GM04503 (cell line): ENCODE measurements around the gene BGN.

Experiments used
- DNase-seq: peaks from one replicate; pipeline ENCODE4 v3.0.0-alpha.2; 2012; ENCODE audit warnings: low read depth

BGN gene

DNA sequence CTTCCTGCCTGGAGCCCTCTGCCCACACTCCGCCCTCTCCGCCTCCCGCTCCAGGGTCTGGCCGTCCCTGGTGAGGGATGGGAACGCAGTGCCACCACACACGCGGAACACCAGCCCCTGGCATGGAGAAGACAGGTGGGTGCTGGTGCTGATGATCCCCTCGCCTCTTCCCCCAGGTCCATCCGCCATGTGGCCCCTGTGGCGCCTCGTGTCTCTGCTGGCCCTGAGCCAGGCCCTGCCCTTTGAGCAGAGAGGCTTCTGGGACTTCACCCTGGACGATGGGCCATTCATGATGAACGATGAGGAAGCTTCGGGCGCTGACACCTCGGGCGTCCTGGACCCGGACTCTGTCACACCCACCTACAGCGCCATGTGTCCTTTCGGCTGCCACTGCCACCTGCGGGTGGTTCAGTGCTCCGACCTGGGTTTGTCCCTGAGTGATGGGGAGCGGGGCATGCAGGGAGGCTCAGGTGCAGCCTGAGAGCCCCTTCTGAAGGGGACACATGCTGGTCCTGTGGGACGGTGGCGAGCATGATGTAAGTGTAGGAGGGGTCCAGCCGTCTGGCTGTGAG is 9.8 kb downstream of the BGN start:
- DNase-seq = no peak

DNA sequence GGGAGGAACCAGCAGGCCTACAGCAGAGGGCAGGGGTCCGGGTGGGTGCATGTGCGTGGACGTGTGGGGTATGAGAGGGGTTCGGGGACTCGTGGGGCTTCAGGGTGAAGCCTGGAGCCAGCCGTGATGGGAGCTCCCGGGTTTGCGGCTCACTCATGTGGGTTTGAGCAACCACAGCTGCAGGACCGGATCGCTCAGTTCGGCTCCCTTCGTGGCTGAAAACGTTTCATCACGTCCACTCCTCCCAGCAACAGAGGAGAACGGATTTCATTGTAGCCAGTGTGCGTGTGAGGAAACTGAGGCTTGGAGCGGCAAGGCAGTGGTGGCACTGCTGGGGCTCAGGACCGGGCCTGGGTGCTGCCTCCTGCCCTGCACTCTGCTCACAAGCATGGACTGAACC is 10.6 kb downstream of the BGN start:
- DNase-seq = no peak

DNA sequence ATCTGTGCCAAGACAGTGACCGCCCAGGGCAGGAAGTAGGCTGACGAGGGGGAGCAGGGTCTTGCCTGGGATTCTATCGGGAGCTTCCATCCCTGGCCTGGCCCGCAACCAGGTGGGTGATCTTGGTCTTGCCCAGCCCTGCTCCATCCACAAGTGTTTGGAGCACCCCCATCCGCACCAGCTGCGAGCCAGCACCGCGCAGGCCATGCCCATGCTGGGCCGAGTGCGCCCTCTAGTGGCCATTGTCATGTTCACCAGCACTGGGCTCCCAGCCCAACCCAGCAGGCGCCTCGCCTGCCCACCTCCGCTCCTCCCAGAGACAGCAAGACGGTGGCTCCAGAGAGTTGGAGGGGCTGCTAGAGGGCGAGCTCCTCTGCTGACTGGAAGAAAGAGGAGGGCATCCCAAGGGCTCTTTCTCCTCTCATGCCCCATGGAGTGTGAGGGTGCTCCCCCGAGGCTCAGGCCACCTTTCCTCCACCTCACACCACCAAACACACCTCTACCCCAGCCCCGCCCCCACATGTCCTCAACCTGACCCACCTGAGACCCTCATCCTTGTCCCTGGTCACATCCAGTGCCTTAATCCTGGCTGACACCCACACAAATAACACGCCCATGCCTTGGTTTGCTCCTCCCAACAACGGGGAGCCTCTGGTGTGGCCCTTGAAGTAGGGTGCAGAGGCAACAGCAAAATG is 12.9 kb downstream of the BGN start:
- no peak for DNase-seq

DNA sequence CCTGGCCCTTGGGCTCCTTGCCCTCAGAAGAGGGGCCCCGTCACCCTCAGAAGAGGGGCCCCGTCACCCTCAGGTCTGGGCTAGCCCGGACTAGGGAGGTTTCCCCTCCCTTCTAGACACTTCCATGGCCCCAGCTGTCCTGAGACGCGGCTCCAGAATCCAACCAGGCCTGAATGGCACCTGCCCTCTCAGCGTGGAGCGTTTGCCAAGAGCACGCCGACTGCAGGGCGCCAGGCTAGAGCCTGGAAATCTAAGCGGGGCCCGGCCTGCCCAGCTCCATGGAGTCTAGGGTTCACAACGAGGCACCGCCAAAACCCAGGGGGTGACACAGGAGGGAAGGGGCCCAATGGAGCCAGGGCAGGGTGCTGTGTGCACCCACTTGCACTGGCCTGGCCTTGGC is 14.8 kb downstream of the BGN start:
- DNase-seq = no peak

DNA sequence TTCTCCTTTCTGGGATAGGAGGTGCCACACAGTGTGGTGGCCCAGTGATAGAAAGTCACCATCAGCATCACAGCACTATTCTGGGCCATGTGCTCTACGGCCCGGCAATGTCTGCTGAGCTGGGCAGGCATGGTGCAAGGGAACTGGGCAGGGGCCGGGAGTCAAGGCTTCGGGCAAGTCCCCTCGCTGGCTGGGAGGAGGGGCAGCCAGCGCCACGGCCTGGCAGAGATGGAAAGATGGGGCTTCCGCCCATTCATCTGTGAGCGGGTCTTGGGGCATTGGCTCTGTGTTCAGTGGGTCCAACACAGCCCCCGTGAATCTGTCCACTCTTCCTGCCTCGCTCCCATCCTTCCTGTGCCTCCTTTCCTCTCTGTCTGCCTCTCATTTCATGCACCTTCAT is 15.6 kb downstream of the BGN start:
- DNase-seq = no peak

DNA sequence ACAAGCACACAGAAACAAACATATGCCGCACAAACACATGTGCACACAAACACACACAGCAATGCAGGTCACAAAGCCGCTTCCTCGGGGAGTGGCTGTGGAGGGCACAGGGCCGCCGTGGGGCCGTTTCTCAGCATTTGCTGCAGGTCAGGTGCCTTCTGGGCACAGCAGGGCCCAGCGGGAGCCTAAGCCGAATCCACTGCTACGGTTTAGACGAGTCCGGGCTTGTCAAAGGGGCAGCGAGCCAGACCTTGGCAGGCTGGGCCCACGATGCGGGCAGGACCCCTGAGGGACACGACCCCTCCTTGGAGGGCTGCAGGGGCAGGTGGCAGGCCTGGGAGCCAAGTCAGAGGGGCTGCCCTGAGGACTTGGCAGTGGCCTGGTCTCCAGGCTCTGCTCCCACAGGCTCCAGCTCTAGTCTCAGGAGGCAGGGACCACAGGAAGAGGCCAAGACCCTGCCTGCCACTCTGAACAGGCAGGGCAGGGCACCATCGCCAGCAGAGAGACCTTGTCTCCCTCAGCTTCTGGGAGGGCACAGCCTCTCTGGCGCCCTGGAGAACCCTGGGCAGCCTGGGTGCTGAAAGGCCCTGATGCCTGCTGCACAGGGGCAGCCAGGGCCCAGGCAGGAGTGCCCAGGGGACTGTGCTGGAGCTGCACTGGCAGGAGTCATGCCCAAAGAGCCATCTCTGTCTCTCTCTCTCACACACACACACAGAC is 17.2 kb downstream of the BGN start:
- DNase-seq = no peak

DNA sequence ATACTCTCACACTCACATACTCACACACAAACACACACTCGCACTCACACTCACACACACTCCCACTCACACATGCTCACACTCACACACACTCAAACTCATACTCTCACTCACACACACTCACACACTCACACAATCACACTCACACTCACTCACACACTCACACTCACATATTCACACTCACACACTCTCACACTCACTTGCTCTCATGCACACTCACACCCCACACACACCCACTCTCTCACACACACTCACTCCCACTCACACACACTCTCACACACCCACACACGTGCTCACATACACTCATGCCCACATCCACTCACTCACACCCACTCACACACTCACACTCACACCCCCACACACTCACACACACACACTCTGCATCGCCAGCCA is 17.7 kb downstream of the BGN start:
- no peak for DNase-seq

DNA sequence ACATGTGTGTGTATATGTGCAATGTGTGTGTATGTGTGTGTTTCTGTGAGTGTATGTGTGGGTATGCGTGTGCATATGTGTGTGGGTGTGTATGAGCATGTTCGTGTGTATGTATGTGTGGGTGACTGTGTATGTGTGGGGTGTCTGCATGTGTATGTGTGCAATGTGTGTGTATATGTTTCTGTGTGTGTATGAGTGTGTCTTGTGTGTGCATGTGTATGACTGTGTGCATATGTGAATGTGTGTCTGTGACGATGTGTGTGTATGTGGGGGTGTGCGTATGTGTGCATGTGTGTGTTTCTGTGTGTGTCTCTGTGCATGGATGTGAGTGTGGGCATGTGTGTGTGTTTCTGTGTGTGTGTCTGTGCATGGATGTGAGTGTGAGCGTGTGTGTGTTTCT is 18.5 kb downstream of the BGN start:
- DNase-seq = no peak

DNA sequence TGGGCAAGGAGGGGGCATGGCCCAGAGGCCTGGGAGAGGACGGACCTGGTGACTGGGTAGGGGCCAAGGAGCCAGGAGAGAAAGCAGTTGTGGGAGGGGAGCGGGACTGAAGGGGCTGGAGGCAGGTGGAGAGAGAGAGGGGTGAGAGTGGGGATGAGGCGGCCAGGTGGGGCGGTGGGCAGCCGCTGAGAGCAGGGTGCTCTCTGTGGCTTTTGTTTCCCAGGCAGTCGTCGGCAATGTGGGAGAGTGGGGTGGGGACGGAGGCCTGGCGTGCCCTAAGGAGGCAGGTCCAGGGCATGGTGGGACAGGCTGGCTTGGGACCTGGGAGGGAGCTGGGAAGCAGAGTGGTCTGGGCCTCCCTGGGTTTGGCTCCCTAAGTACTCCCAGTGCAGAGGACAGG is 19.5 kb downstream of the BGN start:
- no peak for DNase-seq

DNA sequence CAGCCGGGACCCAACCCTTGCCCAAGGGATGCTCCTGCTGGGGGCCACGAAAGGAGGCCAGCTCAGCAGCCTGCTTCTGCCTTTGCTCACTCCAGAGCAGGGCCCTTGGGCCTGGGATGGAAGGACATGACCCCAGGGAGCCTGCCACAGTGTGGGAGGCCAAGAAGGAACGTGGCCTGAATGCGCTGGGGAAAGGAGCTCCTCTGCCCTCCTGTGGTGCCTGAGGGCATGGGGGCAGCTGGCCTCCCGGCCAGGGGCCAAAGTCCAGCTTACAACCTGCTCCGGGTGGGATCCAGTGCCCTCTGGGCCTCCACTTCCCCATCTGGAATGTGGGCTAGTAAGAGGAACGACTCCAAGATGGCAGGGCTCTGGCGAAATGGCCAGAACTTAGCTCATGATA is 20.7 kb downstream of the BGN start:
- DNase-seq = no peak

DNA sequence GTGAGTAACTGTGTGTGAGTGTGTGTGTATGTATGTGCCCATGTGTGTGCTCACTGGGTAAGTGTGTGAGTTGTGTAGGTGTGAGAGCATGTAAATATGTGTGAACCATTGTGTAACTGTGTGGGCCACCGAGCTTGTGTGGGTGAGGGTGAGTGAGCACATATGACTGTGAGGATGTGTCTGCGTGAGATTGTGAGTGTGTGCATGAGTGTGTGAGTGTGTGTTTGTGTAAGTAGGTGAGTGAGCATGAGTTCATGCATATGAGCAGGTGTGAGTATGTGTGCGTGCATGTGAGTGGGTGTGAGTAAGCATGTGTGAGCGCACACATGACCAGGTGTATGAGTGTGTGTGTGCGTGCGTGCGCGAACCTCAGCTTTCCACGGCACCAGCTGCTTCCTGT is 21.3 kb downstream of the BGN start:
- DNase-seq = no peak

DNA sequence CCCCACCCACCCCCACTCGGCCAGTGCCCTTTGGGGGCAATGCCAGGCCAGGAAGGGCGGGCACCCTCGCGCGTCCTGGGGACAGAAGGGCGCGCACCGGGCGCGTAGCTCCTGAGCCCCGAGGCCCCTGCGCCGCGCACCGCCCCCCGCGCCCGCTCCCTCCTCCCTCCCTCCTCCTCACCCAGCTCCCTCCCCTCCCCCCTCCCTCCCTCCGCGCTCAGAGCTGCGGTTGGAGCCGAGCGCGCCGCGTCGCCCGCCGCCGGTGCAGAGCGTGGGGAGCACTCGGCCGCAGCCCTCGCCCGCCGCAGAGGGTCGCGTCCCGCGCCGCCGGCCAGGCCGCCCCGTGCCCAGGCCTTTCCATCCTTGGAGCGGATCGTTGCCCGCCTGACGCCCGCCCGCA is 22.6 kb downstream of the BGN start, which contains the start of gene ATP2B3:
TSS of gene ATP2B3 (plus strand) at position 220 of the 400 bp plus-strand sequence. CDS start 18,606 bp downstream, outside the sequence.
- no peak for DNase-seq

DNA sequence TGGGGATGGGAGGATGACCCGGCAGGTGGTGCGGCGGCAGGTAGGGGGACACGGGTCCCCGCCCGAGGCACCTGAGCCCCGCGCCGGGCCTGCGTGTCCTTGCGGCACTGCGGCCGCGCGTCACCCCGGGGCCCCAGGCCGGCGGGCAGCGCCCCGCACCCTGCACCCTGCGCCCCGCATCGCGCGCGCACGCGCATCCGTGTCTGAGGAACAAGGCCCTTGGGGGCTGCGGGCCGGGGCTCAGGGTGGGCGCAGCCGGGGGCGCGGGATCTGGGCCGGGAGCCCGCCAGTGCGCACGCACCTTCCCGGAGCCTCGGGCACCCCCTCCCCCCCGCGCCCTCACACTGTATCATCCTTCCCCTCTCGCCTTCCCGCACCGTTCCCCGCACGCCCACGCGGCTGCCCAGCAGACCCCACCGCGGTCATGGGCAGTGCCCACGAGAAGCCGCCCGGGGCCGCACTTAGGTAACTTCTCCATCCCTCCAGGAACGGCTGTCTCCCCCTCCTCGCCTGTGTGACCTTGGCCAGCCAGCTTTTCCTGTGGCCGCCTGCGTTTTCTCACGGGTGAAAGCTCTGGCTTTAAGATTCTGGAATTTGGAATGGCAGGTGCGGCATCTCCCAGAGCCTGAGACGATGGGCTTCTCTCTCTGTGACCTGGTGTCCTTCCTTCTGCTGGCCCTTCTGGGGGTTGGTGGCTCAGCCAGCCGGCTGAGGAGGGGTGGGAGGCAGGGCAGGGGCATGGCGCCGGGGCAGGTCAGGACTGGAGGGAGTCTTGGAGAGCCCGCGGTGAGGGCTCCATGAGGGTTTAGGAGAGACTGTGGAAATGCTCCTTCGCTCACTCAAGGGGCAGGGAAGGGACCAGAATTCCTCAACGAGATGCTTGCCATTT is 23.4 kb downstream of the BGN start:
- DNase-seq = no peak

DNA sequence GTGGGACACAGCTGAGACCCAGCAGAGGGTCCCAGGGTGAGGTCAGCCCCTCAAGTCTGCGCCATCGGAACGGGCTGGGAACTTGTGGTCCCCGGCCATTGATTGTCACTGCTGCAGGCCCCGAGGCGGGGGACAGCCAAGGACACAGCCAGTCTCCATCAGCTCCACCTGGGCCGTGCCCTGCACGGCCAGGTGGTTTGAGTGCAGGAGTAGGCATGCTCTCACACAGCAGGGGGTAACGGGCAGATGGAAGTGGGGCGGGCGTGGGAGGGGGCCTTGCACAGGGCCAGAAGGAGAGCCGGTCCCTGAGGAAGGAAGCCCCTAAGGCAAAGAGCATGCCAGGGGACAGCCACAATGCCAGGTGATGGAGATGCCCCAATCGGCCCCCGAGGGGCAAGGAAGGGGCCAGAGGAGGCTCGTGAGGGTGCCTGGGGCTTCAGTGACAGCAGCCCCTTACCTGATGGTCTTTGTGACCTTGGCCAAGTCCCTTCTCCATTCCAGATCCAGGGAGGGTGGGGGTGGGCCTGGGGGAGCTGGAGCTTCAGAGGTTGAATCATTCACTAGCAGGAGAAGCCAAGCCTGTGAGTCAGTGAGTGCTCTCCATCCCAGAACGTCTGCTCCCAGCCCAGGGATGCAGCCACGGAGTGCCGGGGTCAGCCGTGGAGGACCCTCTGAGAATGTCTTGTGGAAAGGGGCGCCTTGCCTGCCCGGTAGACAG is 24.9 kb downstream of the BGN start:
- no peak for DNase-seq

DNA sequence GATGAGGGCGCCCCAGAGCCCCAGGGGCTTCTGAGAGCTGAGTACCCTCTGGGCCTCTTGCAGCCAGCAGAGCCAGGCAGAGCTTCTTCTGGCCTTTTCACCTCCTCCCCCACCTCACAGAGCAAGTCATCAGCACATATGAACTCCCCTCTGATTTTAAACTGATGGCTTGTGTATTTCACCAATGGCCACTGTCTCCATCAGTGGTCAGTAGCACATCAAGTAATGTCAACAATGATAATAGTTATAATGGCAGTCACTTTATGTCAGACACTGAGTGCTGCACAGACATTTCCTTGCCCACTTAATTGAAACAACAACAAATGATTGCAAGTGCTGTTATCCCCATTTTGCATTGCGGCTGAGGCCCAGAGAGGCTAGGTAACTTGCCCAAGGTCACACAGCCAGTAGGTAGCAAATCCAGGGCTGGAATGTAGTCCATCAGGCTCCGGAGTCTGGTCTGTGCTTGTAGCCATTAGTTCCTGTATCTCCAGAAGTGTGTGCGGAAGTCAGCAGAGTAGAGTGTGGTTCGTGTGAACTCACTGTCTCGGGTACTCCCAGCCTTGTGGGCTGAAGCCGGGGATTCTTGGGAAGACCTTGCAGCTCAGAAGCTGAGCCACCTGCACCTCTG is 25.6 kb downstream of the BGN start:
- DNase-seq = no peak

DNA sequence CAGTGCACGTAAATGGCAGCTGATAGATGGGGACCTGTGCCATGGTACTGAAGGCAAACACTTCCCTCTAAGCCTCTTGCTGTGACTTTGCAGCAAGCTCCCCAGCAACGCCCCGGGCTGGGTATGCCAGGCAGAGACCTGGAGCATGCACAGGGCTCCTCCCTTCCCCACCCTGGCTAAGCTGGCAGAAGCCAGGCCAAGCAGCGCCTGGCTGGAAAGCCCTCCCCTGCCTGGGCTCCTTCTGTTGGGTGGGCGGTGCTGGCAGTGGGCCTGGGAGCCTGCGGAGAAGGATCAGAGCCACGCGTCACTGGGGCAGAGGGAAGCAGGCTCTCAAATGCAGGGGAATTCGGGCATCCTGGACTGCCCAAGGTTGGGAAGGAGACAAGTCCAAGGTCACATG is 26.3 kb downstream of the BGN start:
- no peak for DNase-seq

DNA sequence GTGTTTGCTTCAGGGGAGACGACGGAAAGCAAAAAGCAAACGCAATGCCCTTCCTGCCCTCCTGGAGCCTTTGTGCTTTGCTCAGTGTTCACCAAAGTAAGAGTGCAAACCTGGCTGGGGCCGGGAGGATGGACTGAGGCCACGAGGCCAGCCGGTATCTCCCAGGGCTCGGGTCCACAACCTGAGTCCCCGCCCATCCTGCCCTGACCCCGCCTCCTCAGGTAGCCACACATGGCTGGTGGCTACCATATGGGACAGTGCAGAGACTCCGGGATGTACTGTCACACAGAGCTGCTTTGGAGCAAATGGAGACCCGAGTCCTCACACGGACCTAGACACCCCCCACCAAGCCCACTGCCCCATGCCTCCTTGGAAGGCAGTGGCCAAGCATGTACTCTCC is 27.5 kb downstream of the BGN start:
- DNase-seq = no peak

DNA sequence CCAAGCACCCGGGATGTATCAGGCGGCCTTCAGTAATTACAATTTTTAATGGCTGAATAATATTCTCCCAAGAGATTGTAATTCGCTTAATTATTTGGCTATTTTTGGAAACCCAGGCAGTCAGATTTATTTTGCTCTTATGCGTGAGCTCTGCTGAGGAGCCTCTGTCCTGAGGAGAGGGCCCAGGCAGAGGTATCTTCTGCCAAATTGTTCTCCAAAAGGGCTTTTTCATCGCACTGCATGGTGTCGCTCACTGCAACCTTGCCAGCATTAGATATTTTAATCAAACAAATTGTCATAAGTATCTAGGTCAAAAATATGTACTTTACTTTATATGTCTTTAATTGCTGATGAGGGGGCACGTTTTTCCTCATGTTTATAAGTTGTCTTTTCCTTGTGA is 28.5 kb downstream of the BGN start:
- DNase-seq = no peak

DNA sequence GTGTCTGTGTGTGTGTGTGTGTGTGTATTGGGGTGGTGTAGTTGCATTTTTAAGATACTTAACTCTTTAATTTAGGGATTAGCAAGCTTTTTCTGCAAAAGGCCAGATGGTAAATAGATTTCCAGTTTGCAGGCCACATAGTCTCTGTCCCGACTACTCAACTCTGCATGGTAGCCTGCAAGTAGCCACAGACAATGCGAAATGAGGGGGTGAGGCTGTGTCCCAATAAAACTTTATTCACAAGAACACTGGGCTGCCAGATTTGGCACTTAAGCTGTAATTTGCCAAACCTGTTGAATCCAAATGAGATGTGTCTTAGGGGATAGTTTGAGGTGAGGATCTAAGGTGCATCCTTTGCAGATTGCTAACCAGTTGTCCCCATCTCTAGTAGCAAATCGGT is 29.5 kb downstream of the BGN start:
- DNase-seq = no peak

DNA sequence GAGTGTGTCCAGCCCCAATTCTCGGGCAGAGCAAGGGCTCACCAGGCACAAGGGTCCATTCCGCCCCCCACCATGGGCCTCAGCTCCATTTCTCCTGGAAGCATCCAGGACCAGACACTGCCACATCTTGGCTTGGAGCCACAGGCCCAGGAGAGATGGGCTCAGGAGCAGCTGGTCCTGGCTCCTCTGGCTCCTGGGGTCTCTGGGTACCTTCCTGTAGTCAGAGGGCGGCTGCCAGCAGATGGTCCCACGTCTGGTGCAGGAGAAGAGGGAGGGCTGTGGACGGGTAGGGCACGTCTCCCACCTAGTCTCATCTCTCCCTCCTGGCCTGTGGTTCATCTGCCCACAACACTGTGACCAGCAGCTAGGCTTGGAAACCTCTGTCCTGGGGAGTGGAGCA is 30.7 kb downstream of the BGN start:
- DNase-seq = no peak

DNA sequence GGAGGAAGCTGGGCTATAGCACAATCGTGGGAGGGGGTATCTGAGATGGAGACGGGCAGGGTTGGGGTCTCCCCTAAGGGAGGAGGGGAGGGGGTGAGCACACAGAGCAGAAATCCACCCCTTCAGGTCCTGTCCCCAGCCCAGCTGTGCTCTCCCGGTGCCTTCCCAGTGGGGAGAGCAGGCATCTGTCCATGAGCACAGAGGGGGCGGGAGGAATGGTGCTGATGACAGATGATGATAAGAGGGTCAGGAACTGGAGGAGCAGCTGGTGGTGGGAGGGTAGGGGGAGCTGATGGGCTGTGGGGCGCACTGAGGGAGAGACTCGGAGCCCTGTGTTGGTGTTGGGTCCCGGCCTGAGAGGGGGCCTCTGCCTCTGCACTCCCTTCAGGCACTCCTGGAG is 31.3 kb downstream of the BGN start:
- no peak for DNase-seq
